GM18907 (cell line): ENCODE results near the gene ACTR1B.
"Not testable (repeated sequence)": the region's sequence is repeated elsewhere in the genome, so short reads cannot be mapped to it uniquely, and the experiment has no call there.

Source experiments
- ATAC-seq: cut with Tn5 transposase; IDR thresholded peaks from one replicate; pipeline ENCODE4 v1.9.1; 2021; ENCODE audit warnings: mild to moderate bottlenecking, moderate library complexity; ENCODE audit not compliant: unreplicated experiment

The ACTR1B gene

DNA sequence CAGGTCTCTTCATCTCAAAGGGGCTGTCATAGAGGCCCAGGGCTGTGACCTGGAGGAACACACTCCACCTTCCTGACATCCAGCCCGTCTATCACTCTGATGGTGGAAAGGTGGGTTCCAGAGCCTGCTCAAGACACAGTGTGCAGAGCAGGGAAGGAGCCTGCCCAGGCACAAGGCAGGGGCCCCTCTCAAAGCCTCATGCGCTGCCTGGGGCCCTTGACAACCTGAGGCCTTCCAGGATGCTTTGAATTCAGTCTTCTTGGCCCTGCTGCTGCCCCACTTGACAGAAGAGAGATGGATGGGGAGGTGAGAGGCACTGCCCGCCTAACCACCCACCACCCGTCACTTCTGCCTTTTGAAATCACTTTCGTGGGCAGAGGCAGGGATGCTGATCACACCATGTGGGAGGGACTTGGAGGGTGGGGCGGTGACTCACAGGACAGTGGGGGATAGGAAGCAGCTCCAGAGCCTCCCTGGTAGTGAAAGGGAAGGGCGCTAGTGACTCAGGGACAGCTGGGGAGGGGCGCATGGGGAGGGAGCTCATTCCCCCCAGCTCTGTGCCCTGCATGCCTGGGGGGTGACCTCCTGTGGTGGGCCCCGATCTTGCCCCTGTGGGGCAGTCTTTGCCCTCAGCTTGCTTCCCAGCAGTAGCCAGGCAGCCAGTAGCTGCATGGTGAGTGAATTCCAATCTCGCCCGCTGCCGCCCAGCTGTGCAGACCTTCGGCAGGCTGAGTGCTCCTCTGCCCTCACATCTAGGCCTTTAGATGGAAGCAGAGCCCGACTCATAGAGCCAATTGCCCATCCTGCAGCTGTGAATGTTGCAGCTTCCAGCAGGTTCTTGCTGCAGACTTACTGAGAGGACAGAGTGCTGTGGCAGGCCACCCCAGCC lies 44.7 kb downstream of the ACTR1B start:
- not testable (repeated sequence) for ATAC-seq

DNA sequence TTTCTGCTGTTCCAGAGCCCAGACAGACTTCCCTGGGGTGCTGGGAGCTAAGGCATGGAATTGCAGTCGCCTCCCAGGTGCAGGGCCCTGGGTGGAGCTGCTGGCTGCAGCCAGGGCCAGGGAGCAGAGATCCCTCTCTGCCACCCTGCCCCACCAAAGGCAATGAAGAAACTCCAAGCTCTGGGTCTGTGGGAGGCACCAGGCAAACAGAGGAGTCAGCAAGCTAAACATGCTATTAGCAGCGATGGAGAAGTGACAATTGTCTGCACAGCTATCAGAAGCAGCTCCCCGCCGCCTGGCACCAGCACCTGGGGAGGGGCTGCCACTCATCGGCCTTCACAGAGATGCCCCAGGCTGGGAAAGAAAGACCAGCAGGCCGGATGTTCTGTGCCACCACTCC lies 45.9 kb downstream of the ACTR1B start:
- no peak for ATAC-seq

DNA sequence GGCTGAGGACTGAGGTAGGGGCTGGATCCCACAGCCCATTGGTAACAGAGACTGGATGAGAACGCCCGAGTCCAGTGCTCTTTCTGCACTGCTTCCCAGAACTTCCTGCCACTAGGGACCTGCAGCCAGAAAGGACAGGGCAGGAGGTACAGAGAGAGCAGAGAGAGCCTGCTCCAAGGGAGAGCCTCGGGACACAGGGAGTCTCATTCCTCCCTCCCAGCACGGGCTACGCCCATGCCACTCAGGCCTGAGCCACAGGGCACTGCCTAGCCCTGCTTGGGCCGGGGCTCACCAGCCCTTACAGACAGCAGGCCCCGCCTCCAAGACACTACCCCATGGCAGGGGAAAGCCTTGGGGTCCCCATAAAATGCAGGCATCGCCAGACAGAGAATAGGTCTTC lies 48.1 kb downstream of the ACTR1B start:
- ATAC-seq = not testable (repeated sequence)

DNA sequence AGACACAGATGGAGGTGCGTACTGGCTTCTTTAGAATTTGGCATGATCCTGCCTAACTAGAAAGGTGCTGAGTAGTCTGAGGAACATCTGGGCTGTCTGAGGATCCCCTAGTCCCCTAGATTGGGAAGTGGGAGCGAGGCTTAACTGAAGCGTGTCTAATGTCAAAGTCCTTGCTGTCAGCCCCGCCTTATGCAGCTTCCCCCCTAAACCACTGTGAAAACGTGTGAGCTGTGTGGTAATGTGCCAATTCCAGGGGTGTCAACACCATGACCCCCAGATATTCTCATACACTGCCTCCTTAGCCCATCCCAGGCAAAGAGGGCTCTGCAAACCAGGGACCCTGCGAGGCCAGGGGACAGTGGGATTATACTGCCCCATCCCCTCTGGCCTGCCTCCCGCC lies 51.9 kb downstream of the ACTR1B start:
- ATAC-seq = not testable (repeated sequence)

DNA sequence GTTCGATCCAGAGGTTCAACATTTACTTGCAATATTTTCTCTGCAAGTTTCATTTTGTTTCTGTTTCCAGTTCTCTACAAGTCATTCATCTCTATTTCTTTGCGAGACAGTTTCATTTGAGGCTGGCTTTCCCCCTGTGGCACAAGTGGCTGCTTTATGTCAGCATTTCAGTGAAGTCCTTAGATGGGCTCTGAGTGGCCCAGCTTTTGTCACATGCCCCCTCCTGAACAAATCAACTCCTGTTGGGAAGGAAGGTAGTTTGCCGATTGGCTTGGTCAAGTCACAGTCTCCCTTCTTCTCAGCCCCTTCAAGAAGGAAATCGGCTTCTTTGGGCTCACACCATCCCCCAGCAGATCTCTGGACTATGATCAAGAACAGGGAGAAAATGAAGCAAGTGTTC lies 55.1 kb downstream of the ACTR1B start:
- ATAC-seq = not testable (repeated sequence)
